GM19397 (cell line): ENCODE results near the gene KAZN.
"Not testable (repeated sequence)": the region's sequence is repeated elsewhere in the genome, so short reads cannot be mapped to it uniquely, and the experiment has no call there.

Source experiments
- ATAC-seq: cut with Tn5 transposase; IDR thresholded peaks from one replicate; pipeline ENCODE4 v1.9.1; 2021; ENCODE audit warnings: mild to moderate bottlenecking, moderate library complexity; ENCODE audit not compliant: unreplicated experiment

The KAZN gene

GRCh38 chr1:15115542-15116330, 517.3 kb downstream of the KAZN start:
- ATAC-seq: no peak

- ATAC-seq: no peak
Measured at GRCh38 chr1:15116966-15117365, 518.5 kb downstream of the KAZN start.

GRCh38 chr1:15117671-15118325, 519.3 kb downstream of the KAZN start:
- no peak for ATAC-seq

- no peak for ATAC-seq
Measured at GRCh38 chr1:15118579-15118978, 520.1 kb downstream of the KAZN start.

- no peak for ATAC-seq
Measured at GRCh38 chr1:15120251-15120945, 521.9 kb downstream of the KAZN start.

- ATAC-seq: no peak
Measured at GRCh38 chr1:15122331-15122730, 523.8 kb downstream of the KAZN start.

GRCh38 chr1:15123270-15123669, 524.8 kb downstream of the KAZN start:
- no peak for ATAC-seq

- ATAC-seq: no peak
Measured at GRCh38 chr1:15123925-15124324, 525.4 kb downstream of the KAZN start.

- ATAC-seq: no peak
Measured at GRCh38 chr1:15124362-15125100, 526.0 kb downstream of the KAZN start.

GRCh38 chr1:15125101-15125745, 526.7 kb downstream of the KAZN start:
- ATAC-seq: no peak

GRCh38 chr1:15128077-15128476, 529.6 kb downstream of the KAZN start:
- no peak for ATAC-seq

GRCh38 chr1:15128520-15129313, 530.2 kb downstream of the KAZN start:
- no peak for ATAC-seq

- no peak for ATAC-seq
Measured at GRCh38 chr1:15129944-15130343, 531.5 kb downstream of the KAZN start.

- no peak for ATAC-seq
Measured at GRCh38 chr1:15130607-15131006, 532.1 kb downstream of the KAZN start.

GRCh38 chr1:15132965-15133364, 534.5 kb downstream of the KAZN start:
- no peak for ATAC-seq

- ATAC-seq: no peak
Measured at GRCh38 chr1:15134285-15134684, 535.8 kb downstream of the KAZN start.

GRCh38 chr1:15135604-15136003, 537.1 kb downstream of the KAZN start:
- ATAC-seq: not testable (repeated sequence)

GRCh38 chr1:15137809-15138208, 539.3 kb downstream of the KAZN start:
- ATAC-seq: no peak

GRCh38 chr1:15139654-15140350, 541.3 kb downstream of the KAZN start:
- no peak for ATAC-seq
